ENCODE data around the gene NMNAT3. TPM values are rescaled to one million over a fixed set of nuclear protein-coding genes. Genes with fewer than 3 reads are reported as not detected.
A peak's percentile ranks its signal among the peaks of the same experiment; 100 is the strongest.
"Not testable (repeated sequence)": the region's sequence is repeated elsewhere in the genome, so short reads cannot be mapped to it uniquely, and the experiment has no call there.

Gene NMNAT3
- total RNA-seq, 1 donor from 2014 or later: 0.95 TPM

- no peaks in the 10 kb centered on the region for H3K9me3 ChIP-seq (ENCODE audit: low read depth)
- no peak overlapping the region for H3K9ac ChIP-seq
- H3K4me3 ChIP-seq: no peak overlapping the region
- no peaks in the 10 kb centered on the region for H3K4me1 ChIP-seq
- Mint-ChIP-seq H3K4me3 (no peak overlapping the region), H3K27ac (no peak overlapping the region), H3K36me3 (no peaks in the 10 kb centered on the region), H3K9me3 (peaks cover 4% of the 10 kb centered on the region), H3K27me3 (ENCODE audit: insufficient read depth, low read depth) (no peaks in the 10 kb centered on the region), H3K4me1 (no peaks in the 10 kb centered on the region)
- no peak overlapping the region for H3K27ac ChIP-seq
- H3K36me3 ChIP-seq: no peaks in the 10 kb centered on the region
- no peaks in the 10 kb centered on the region for H3K79me2 ChIP-seq (ENCODE audit: low read depth)
- no peaks in the 10 kb centered on the region for H3F3A ChIP-seq (ENCODE audit: low read depth)
- H2AFZ ChIP-seq (replicated peaks): no peak overlapping the region
- H3K27me3 ChIP-seq: peaks cover 4% of the 10 kb centered on the region
- H4K20me1 ChIP-seq (ENCODE audit: low read depth): no peaks in the 10 kb centered on the region
- TF ChIP-seq CTCF (IDR thresholded peaks at IDR 0.05) (peak; percentile 57), EZH2 (IDR thresholded peaks at IDR 0.05) (no peak)
- DNase-seq (ENCODE audit: low spot score): peak; percentile 73
- no peak overlapping the region for H3K4me2 ChIP-seq
Measured at GRCh38 chr3:139588450-139588849, 89.3 kb downstream of the NMNAT3 start.

- H3K27ac ChIP-seq: no peak overlapping the region
- no peak overlapping the region for H3K4me3 Mint-ChIP-seq
- H3F3A ChIP-seq (ENCODE audit: low read depth): no peaks in the 10 kb centered on the region
- no peak overlapping the region for H2AFZ ChIP-seq (replicated peaks)
- no peak overlapping the region for H3K4me2 ChIP-seq
- H3K27me3 ChIP-seq: peaks cover 4% of the 10 kb centered on the region
- no peaks in the 10 kb centered on the region for H3K36me3 ChIP-seq
- H3K4me1 Mint-ChIP-seq: no peaks in the 10 kb centered on the region
- no peaks in the 10 kb centered on the region for H3K4me1 ChIP-seq
- DNase-seq (ENCODE audit: low spot score): no peak
- H3K79me2 ChIP-seq (ENCODE audit: low read depth): no peaks in the 10 kb centered on the region
- H3K9me3 Mint-ChIP-seq: peaks cover 2% of the 10 kb centered on the region
- H3K9ac ChIP-seq: no peak overlapping the region
- TF ChIP-seq EZH2 (IDR thresholded peaks at IDR 0.05): no peak
- TF ChIP-seq CTCF (IDR thresholded peaks at IDR 0.05): no peak
- no peak for TF ChIP-seq EZH2phosphoT487 (IDR thresholded peaks at IDR 0.05)
- no peaks in the 10 kb centered on the region for H4K20me1 ChIP-seq (ENCODE audit: low read depth)
- H3K36me3 Mint-ChIP-seq: no peaks in the 10 kb centered on the region
- H3K27me3 Mint-ChIP-seq (ENCODE audit: insufficient read depth, low read depth): no peaks in the 10 kb centered on the region
- H3K4me3 ChIP-seq: no peak overlapping the region
- no peaks in the 10 kb centered on the region for H3K9me3 ChIP-seq (ENCODE audit: low read depth)
- H3K27ac Mint-ChIP-seq: no peak overlapping the region
Measured at GRCh38 chr3:139587797-139588196, 90.0 kb downstream of the NMNAT3 start.

GRCh38 chr3:139586420-139587017, 91.3 kb downstream of the NMNAT3 start:
- H3K4me3 Mint-ChIP-seq: no peak overlapping the region
- no peaks in the 10 kb centered on the region for H4K20me1 ChIP-seq (ENCODE audit: low read depth)

GRCh38 chr3:139585820-139586219, 92.0 kb downstream of the NMNAT3 start:
- Mint-ChIP-seq H3K27me3 (ENCODE audit: insufficient read depth, low read depth) (no peaks in the 10 kb centered on the region), H3K9me3 (no peaks in the 10 kb centered on the region), H3K36me3 (no peaks in the 10 kb centered on the region), H3K27ac (peak overlapping the region; percentile 33), H3K4me3 (no peak overlapping the region), H3K4me1 (no peaks in the 10 kb centered on the region)
- no peaks in the 10 kb centered on the region for H3K9me3 ChIP-seq (ENCODE audit: low read depth)
- no peaks in the 10 kb centered on the region for H4K20me1 ChIP-seq (ENCODE audit: low read depth)
- no peak overlapping the region for H3K4me3 ChIP-seq
- no peaks in the 10 kb centered on the region for H3K36me3 ChIP-seq
- H2AFZ ChIP-seq (replicated peaks): no peak overlapping the region
- no peaks in the 10 kb centered on the region for H3K4me1 ChIP-seq
- DNase-seq (ENCODE audit: low spot score): no peak
- H3F3A ChIP-seq (ENCODE audit: low read depth): no peaks in the 10 kb centered on the region
- H3K9ac ChIP-seq: no peak overlapping the region
- H3K27ac ChIP-seq: no peak overlapping the region
- no peak for TF ChIP-seq EZH2 (IDR thresholded peaks at IDR 0.05)
- TF ChIP-seq EZH2phosphoT487 (IDR thresholded peaks at IDR 0.05): no peak
- TF ChIP-seq CTCF (IDR thresholded peaks at IDR 0.05): no peak
- H3K79me2 ChIP-seq (ENCODE audit: low read depth): no peaks in the 10 kb centered on the region
- no peak overlapping the region for H3K4me2 ChIP-seq
- peaks cover 4% of the 10 kb centered on the region for H3K27me3 ChIP-seq

More at GRCh38 chr3:139586420-139587017, 91.3 kb downstream of the NMNAT3 start:
- Mint-ChIP-seq H3K36me3 (no peaks in the 10 kb centered on the region), H3K9me3 (no peaks in the 10 kb centered on the region), H3K27me3 (ENCODE audit: insufficient read depth, low read depth) (no peaks in the 10 kb centered on the region), H3K4me1 (no peaks in the 10 kb centered on the region), H3K27ac (no peak overlapping the region)
- no peaks in the 10 kb centered on the region for H3F3A ChIP-seq (ENCODE audit: low read depth)
- peaks cover 4% of the 10 kb centered on the region for H3K27me3 ChIP-seq
- H3K4me2 ChIP-seq: no peak overlapping the region
- no peaks in the 10 kb centered on the region for H3K36me3 ChIP-seq
- H2AFZ ChIP-seq (replicated peaks): no peak overlapping the region
- H3K27ac ChIP-seq: no peak overlapping the region
- H3K4me3 ChIP-seq: no peak overlapping the region
- no peaks in the 10 kb centered on the region for H3K79me2 ChIP-seq (ENCODE audit: low read depth)
- no peak for DNase-seq (ENCODE audit: low spot score)
- H3K9ac ChIP-seq: no peak overlapping the region
- no peaks in the 10 kb centered on the region for H3K4me1 ChIP-seq
- H3K9me3 ChIP-seq (ENCODE audit: low read depth): no peaks in the 10 kb centered on the region
- TF ChIP-seq EZH2 (IDR thresholded peaks at IDR 0.05): no peak

GRCh38 chr3:139583651-139584050, 94.1 kb downstream of the NMNAT3 start:
- not testable (repeated sequence) for H3K4me3 ChIP-seq; H3K27me3 Mint-ChIP-seq (ENCODE audit: insufficient read depth, low read depth); H3K27ac Mint-ChIP-seq; H3K79me2 ChIP-seq (ENCODE audit: low read depth); H3K4me1 ChIP-seq; H3K27ac ChIP-seq; DNase-seq (ENCODE audit: low spot score); H3K4me1 Mint-ChIP-seq; H3K4me3 Mint-ChIP-seq; H3K9me3 Mint-ChIP-seq; H3K4me2 ChIP-seq; H3K9ac ChIP-seq; H4K20me1 ChIP-seq (ENCODE audit: low read depth); H2AFZ ChIP-seq (replicated peaks); H3K36me3 ChIP-seq; H3K27me3 ChIP-seq; H3F3A ChIP-seq (ENCODE audit: low read depth); H3K36me3 Mint-ChIP-seq; H3K9me3 ChIP-seq (ENCODE audit: low read depth)

All from neural progenitor cell (in vitro differentiated cells).